Pancreas (tissue), 10 donors: Measurements from ENCODE around the gene PHYHIPL. TPM values are rescaled to one million over a fixed set of nuclear protein-coding genes. Genes with fewer than 3 reads are reported as not detected.

ENCODE experiments used
- ATAC-seq, 4 donors: fragments of 200-7000 bp; cut with Tn5 transposase; one replicate each; pipeline versions ENCODE4 v1.8.0 to v1.9.1; 2020; ENCODE audit warnings: mild to moderate bottlenecking in 4 of 4, moderate library complexity in 4 of 4
- DNase-seq, 6 donors: peaks; one replicate each; pipeline ENCODE4 v3.0.0-alpha.2; 2020
- FAIRE-seq: peaks from 2 replicates; lab custom pipeline; 2012; peaks lifted over from hg19 to GRCh38; lab: Jason Lieb, UNC
- H3K27ac ChIP-seq, 4 donors: fragments of 200-600 bp; sonication (generic); 1 replicate in 3 of 4; 2 replicates in 1 of 4; pipeline versions ENCODE4 v1.5.0 to v1.8.0; 2020
- H3K27me3 ChIP-seq, 4 donors: fragments of 200-600 bp; one replicate each; pipeline ENCODE4 v1.8.0; 2021
- H3K36me3 ChIP-seq, 3 donors: fragments of 200-600 bp; sonication (generic) in 1 of 3; one replicate each; pipeline versions ENCODE4 v1.5.0 to v1.8.0; 2020 to 2021
- H3K4me1 ChIP-seq, 3 donors: fragments of 200-600 bp; one replicate each; pipeline ENCODE4 v1.8.0; 2021
- H3K4me3 ChIP-seq, 4 donors: fragments of 200-600 bp; sonication (generic) in 2 of 4; one replicate each; pipeline versions ENCODE4 v1.5.0 to v1.8.0; 2020 to 2021
- H3K9me3 ChIP-seq, 4 donors: fragments of 200-600 bp; one replicate each; pipeline ENCODE4 v1.8.0; 2021
- CTCF ChIP-seq, 4 donors: fragments of 200-600 bp; sonication (generic) in 3 of 4; IDR thresholded peaks; one replicate each; pipeline versions ENCODE4 v1.5.0 to v1.8.0; 2021; ENCODE audit warnings: antibody characterized with exemption in 4 of 4
- WGBS, 2 donors: extraction: QIAGEN DNeasy Blood & Tissue Kit; methylation state at CpG; one replicate each; pipeline ENCODE4 v1.1.7; 2013; 5-methylcytosine and 5-hydroxymethylcytosine counted together
- intact Hi-C, 3 donors: fragments of 100-400 bp; cut with DNase I; formaldehyde crosslinking; loops; one replicate each; pipeline versions ENCODE4 v1.11.1 to v1.14.2; 2022
- polyA plus RNA-seq, 2 donors: library from polyadenylated mRNA; stranded (reverse); fragments of 200-250 nt; gene quantifications; one replicate each; pipeline ENCODE4 v1.2.3, GENCODE V29; 2013
- total RNA-seq, 6 donors: library from RNA; stranded (reverse); fragmentation: NEBNext Ultra II Directional in 4 of 6; extraction: Animal tissue kit (Norgen Biotek cat#: 25700) in 4 of 6; gene quantifications; one replicate each; pipeline versions ENCODE4 v1.2.1 to v1.2.4, GENCODE V29; 2021 to 2023
- donor health status: healthy with polysubstance abuse.
- donor health status: DM: no; HTN: no; CAD: no; lungs with moderate emphysema.
- donor health status: DM: no; HTN: no; CAD: no.
- donor health status: control.
- donor health status: control.
- donor health status: Bipolar disorder and iron deficiency.
- donor health status: DM: yes; HTN: yes; CAD: no.
- donor health status: DM: no; HTN: no; CAD: no.
- donor health status: DM: no; HTN: no; CAD: no.
- donor health status: DM: yes; HTN: yes; CAD: no.

PHYHIPL gene
- total and polyA plus RNA-seq, 8 donors: 1.9 to 12.8 (median 5.4) TPM

GRCh38 chr10:59281861-59282260, 105.4 kb downstream of the PHYHIPL start:
- DNase-seq: no peak
- Histone ChIP-seq H3K4me3 (no peak overlapping the region), H3K36me3 (no peaks in the 10 kb centered on the region), H3K27ac (no peak overlapping the region), H3K4me1 (no peaks in the 10 kb centered on the region), H3K9me3 (no peaks in the 10 kb centered on the region), H3K27me3 (no peaks in the 10 kb centered on the region)
- TF ChIP-seq CTCF (IDR thresholded peaks at IDR 0.05): no peak
- FAIRE-seq: no peak
- ATAC-seq: no peak
- intact Hi-C loops: no loop called here
- 37 to 41% methylated on average over 1 of the region's 1 CpG for WGBS, 2 donors

- H3K36me3 ChIP-seq: no peaks in the 10 kb centered on the region
- DNase-seq (no peak), FAIRE-seq (no peak), ATAC-seq (peak in 2 of 4 donors; percentile 53 to 66)
- intact Hi-C loops: no loop called here
- H3K27ac ChIP-seq: no peak overlapping the region
- no peaks in the 10 kb centered on the region for H3K27me3 ChIP-seq
- no peak overlapping the region for H3K4me3 ChIP-seq
- no peak for TF ChIP-seq CTCF (IDR thresholded peaks at IDR 0.05)
- WGBS, 2 donors: 40 to 54% methylated on average over 9 of the region's 9 CpGs
- H3K9me3 ChIP-seq: no peaks in the 10 kb centered on the region
- H3K4me1 ChIP-seq: no peaks in the 10 kb centered on the region
These were observed 107.1 kb downstream of the PHYHIPL start for GRCh38 chr10:59283456-59284091.

GRCh38 chr10:59284118-59284975, 107.9 kb downstream of the PHYHIPL start:
- TF ChIP-seq CTCF (IDR thresholded peaks at IDR 0.05): no peak
- Histone ChIP-seq H3K9me3 (no peaks in the 10 kb centered on the region), H3K4me1 (no peaks in the 10 kb centered on the region), H3K27ac (no peak overlapping the region), H3K36me3 (no peaks in the 10 kb centered on the region), H3K27me3 (no peaks in the 10 kb centered on the region), H3K4me3 (no peak overlapping the region)
- DNase-seq (no peak), ATAC-seq (peak in 1 of 4 donors; percentile 53), FAIRE-seq (no peak)
- 54 to 61% methylated on average over 7 of the region's 7 CpGs for WGBS, 2 donors
- intact Hi-C loops: no loop called here

GRCh38 chr10:59285073-59285472, 108.6 kb downstream of the PHYHIPL start:
- WGBS, 2 donors: 86 to 94% methylated on average over 4 of the region's 4 CpGs
- Histone ChIP-seq H3K4me3 (no peak overlapping the region), H3K9me3 (no peaks in the 10 kb centered on the region), H3K27me3 (no peaks in the 10 kb centered on the region), H3K27ac (no peak overlapping the region), H3K4me1 (no peaks in the 10 kb centered on the region), H3K36me3 (no peaks in the 10 kb centered on the region)
- no peak for TF ChIP-seq CTCF (IDR thresholded peaks at IDR 0.05)
- intact Hi-C loops: no loop called here
- no peak for FAIRE-seq
- no peak for DNase-seq
- ATAC-seq: no peak

- no peaks in the 10 kb centered on the region for H3K4me1 ChIP-seq
- ATAC-seq: no peak
- no peak overlapping the region for H3K4me3 ChIP-seq
- no peaks in the 10 kb centered on the region for H3K36me3 ChIP-seq
- no peak overlapping the region for H3K27ac ChIP-seq
- no peak for TF ChIP-seq CTCF (IDR thresholded peaks at IDR 0.05)
- FAIRE-seq: no peak
- no peaks in the 10 kb centered on the region for H3K27me3 ChIP-seq
- 79 to 84% methylated on average over 4 of the region's 4 CpGs for WGBS, 2 donors
- H3K9me3 ChIP-seq: no peaks in the 10 kb centered on the region
- no peak for DNase-seq
- intact Hi-C loops: no loop called here
These were observed 109.4 kb downstream of the PHYHIPL start for GRCh38 chr10:59285848-59286247.
